Right cardiac atrium (tissue), 5 donors: ENCODE measurements around the gene KYAT1. TPM values are rescaled to one million over a fixed set of nuclear protein-coding genes. Genes with fewer than 3 reads are reported as not detected.

Source experiments
- ATAC-seq, 2 donors: fragments of 200-7000 bp; cut with Tn5 transposase; one replicate each; pipeline versions ENCODE4 v1.8.0 to v1.9.1; 2020; ENCODE audit warnings: moderate library complexity in 2 of 2, mild to moderate bottlenecking in 1 of 2
- DNase-seq, 3 donors: peaks; one replicate each; pipeline ENCODE4 v3.0.0-alpha.2; 2020
- H3K27ac ChIP-seq: one replicate; pipeline ENCODE4 v1.5.1; 2013; ENCODE audit warnings: mild to moderate bottlenecking, low read length, control low read depth, moderate library complexity
- H3K27me3 ChIP-seq: one replicate; pipeline ENCODE4 v1.6.1; 2013; ENCODE audit not compliant: control insufficient read depth, insufficient read depth
- H3K4me1 ChIP-seq: one replicate; pipeline ENCODE4 v1.6.1; 2013; ENCODE audit warnings: low read length; ENCODE audit not compliant: control insufficient read depth, insufficient read depth
- H3K4me3 ChIP-seq: one replicate; pipeline ENCODE4 v1.5.1; 2013; ENCODE audit warnings: low read length, control low read depth
- H3K9me3 ChIP-seq: one replicate; pipeline ENCODE4 v1.6.1; 2013; ENCODE audit warnings: low read length; ENCODE audit not compliant: control insufficient read depth
- WGBS: extraction: QIAGEN DNeasy Blood & Tissue Kit; methylation state at CpG from one replicate; pipeline ENCODE4 v1.1.7; 2013; 5-methylcytosine and 5-hydroxymethylcytosine counted together
- intact Hi-C, 4 donors: fragments of 100-400 bp; cut with DNase I; formaldehyde crosslinking; loops; one replicate each; pipeline versions ENCODE4 v1.11.0 to v1.14.0; 2022 to 2023
- polyA plus RNA-seq: library from polyadenylated mRNA; stranded (reverse); fragments of 200-250 nt; gene quantifications from one replicate; pipeline ENCODE4 v1.2.3, GENCODE V29; 2013
- total RNA-seq, 4 donors: library from RNA; stranded (reverse); fragmentation: NEBNext Ultra II Directional; extraction: Animal tissue kit (Norgen Biotek cat#: 25700); gene quantifications; one replicate each; pipeline ENCODE4 v1.2.1, GENCODE V29; 2021
- donor health status: healthy with polysubstance abuse.
- donor health status: DM: no; HTN: yes; CAD: no.
- donor health status: DM: no; HTN: no; CAD: no.
- donor health status: DM: no; HTN: yes; CAD: no; lungs with severe emphysema.
- donor health status: DM: yes; HTN: yes; CAD: no.

Gene KYAT1
- total and polyA plus RNA-seq, 5 donors: 10.1 to 18.0 (median 14.7) TPM

- H3K27ac ChIP-seq: no peak overlapping the region
- H3K4me1 ChIP-seq: peaks cover 29% of the 10 kb centered on the region
- DNase-seq: no peak
- H3K27me3 ChIP-seq: no peaks in the 10 kb centered on the region
- intact Hi-C loops: no loop called here
- ATAC-seq: no peak
- H3K4me3 ChIP-seq: no peak overlapping the region
- no peaks in the 10 kb centered on the region for H3K9me3 ChIP-seq
- WGBS: 97% methylated on average over 24 of the region's 24 CpGs
Measured at GRCh38 chr9:128908372-128908771, 26.6 kb upstream of the KYAT1 start.

- DNase-seq (no peak), ATAC-seq (peak in 1 of 2 donors; percentile 8)
- no peaks in the 10 kb centered on the region for H3K27me3 ChIP-seq
- peaks cover 16% of the 10 kb centered on the region for H3K4me1 ChIP-seq
- no peak overlapping the region for H3K4me3 ChIP-seq
- no peaks in the 10 kb centered on the region for H3K9me3 ChIP-seq
- 23% methylated on average over 2 of the region's 2 CpGs for WGBS
- intact Hi-C loops: no loop called here
- no peak overlapping the region for H3K27ac ChIP-seq
Measured at GRCh38 chr9:128906741-128907140, 25.0 kb upstream of the KYAT1 start.

- intact Hi-C loops: no loop called here
- no peak overlapping the region for H3K4me3 ChIP-seq
- H3K9me3 ChIP-seq: no peaks in the 10 kb centered on the region
- ATAC-seq (no peak), DNase-seq (no peak)
- H3K27me3 ChIP-seq: no peaks in the 10 kb centered on the region
- peaks cover 10% of the 10 kb centered on the region for H3K4me1 ChIP-seq
- no peak overlapping the region for H3K27ac ChIP-seq
- 96% methylated on average over 7 of the region's 7 CpGs for WGBS
Measured at GRCh38 chr9:128905964-128906363, 24.2 kb upstream of the KYAT1 start.

- H3K4me1 ChIP-seq: peaks cover 9% of the 10 kb centered on the region
Measured at GRCh38 chr9:128903871-128904620, 22.3 kb upstream of the KYAT1 start.

GRCh38 chr9:128903079-128903461 lies 21.3 kb upstream of the KYAT1 start:
- no peak for DNase-seq
- peak in 1 of 2 donors; percentile 1 for ATAC-seq
- intact Hi-C loops: no loop called here
- Histone ChIP-seq H3K9me3 (no peaks in the 10 kb centered on the region), H3K27ac (peak overlapping the region; percentile 26), H3K4me1 (peaks cover 14% of the 10 kb centered on the region), H3K27me3 (no peaks in the 10 kb centered on the region), H3K4me3 (no peak overlapping the region)
- 90% methylated on average over 2 of the region's 2 CpGs for WGBS

More at GRCh38 chr9:128903871-128904620, 22.3 kb upstream of the KYAT1 start:
- no peak for DNase-seq
- intact Hi-C loops: no loop called here
- Histone ChIP-seq H3K27ac (no peak overlapping the region), H3K9me3 (no peaks in the 10 kb centered on the region), H3K27me3 (no peaks in the 10 kb centered on the region), H3K4me3 (no peak overlapping the region)
- no peak for ATAC-seq
- WGBS: 96% methylated on average over 10 of the region's 10 CpGs

GRCh38 chr9:128902351-128903078 lies 20.8 kb upstream of the KYAT1 start:
- Histone ChIP-seq H3K27me3 (no peaks in the 10 kb centered on the region), H3K4me3 (no peak overlapping the region), H3K4me1 (peaks cover 14% of the 10 kb centered on the region), H3K27ac (peak overlapping the region; percentile 26), H3K9me3 (no peaks in the 10 kb centered on the region)
- intact Hi-C loops: no loop called here
- DNase-seq (peak; percentile 59 to 83 (median 81)), ATAC-seq (peak; percentile 34 to 58)
- WGBS: 70% methylated on average over 23 of the region's 23 CpGs

GRCh38 chr9:128901822-128902221 lies 20.1 kb upstream of the KYAT1 start:
- Histone ChIP-seq H3K4me3 (no peak overlapping the region), H3K9me3 (no peaks in the 10 kb centered on the region), H3K27ac (no peak overlapping the region), H3K27me3 (no peaks in the 10 kb centered on the region), H3K4me1 (peaks cover 14% of the 10 kb centered on the region)
- no peak for ATAC-seq
- intact Hi-C loops: no loop called here
- WGBS: 87% methylated on average over 5 of the region's 5 CpGs
- DNase-seq: no peak

GRCh38 chr9:128901379-128901778 lies 19.6 kb upstream of the KYAT1 start:
- intact Hi-C loops: no loop called here
- Histone ChIP-seq H3K27me3 (no peaks in the 10 kb centered on the region), H3K4me1 (peaks cover 14% of the 10 kb centered on the region), H3K9me3 (no peaks in the 10 kb centered on the region), H3K4me3 (no peak overlapping the region), H3K27ac (no peak overlapping the region)
- ATAC-seq (no peak), DNase-seq (no peak)
- 86% methylated on average over 7 of the region's 7 CpGs for WGBS

GRCh38 chr9:128899566-128900322 lies 18.0 kb upstream of the KYAT1 start:
- no peaks in the 10 kb centered on the region for H3K9me3 ChIP-seq
- 52% methylated on average over 8 of the region's 8 CpGs for WGBS
- intact Hi-C loops: loop anchor here in 1 of 4 donors (5.0 kb wide), 1 partner anchor 612 kb away; no protein-coding TSS in a partner anchor
- no peaks in the 10 kb centered on the region for H3K27me3 ChIP-seq
- DNase-seq: peak in 1 of 3 donors; percentile 47
- peak overlapping the region; percentile 25 for H3K27ac ChIP-seq
- ATAC-seq: peak; percentile 20 to 63
- H3K4me3 ChIP-seq: no peak overlapping the region
- peaks cover 14% of the 10 kb centered on the region for H3K4me1 ChIP-seq

- ATAC-seq: peak; percentile 47 to 68
- Histone ChIP-seq H3K27me3 (no peaks in the 10 kb centered on the region), H3K27ac (peak overlapping the region; percentile 16), H3K4me1 (peaks cover 14% of the 10 kb centered on the region), H3K9me3 (no peaks in the 10 kb centered on the region), H3K4me3 (no peak overlapping the region)
- WGBS: 68% methylated on average over 18 of the region's 18 CpGs
- intact Hi-C loops: loop anchor here in 1 of 4 donors (5.0 kb wide), 1 partner anchor 612 kb away; no protein-coding TSS in a partner anchor
- DNase-seq: peak in 1 of 3 donors; percentile 77
Measured at GRCh38 chr9:128898845-128899565, 17.3 kb upstream of the KYAT1 start.
